GM21737 (cell line): ENCODE measurements around the gene IMPDH2.

Experiments
- ATAC-seq: cut with Tn5 transposase; IDR thresholded peaks from one replicate; pipeline ENCODE4 v1.9.1; 2021; ENCODE audit warnings: mild to moderate bottlenecking, moderate library complexity; ENCODE audit not compliant: unreplicated experiment

IMPDH2 gene

GRCh38 chr3:48984663-48985062, 44.5 kb downstream of the IMPDH2 start:
- ATAC-seq = no peak

- no peak for ATAC-seq
These were observed 46.1 kb downstream of the IMPDH2 start for GRCh38 chr3:48983096-48983495.

GRCh38 chr3:48982686-48983085, 46.5 kb downstream of the IMPDH2 start:
- ATAC-seq = no peak

- no peak for ATAC-seq
These were observed 47.2 kb downstream of the IMPDH2 start for GRCh38 chr3:48982016-48982415.

- no peak for ATAC-seq
These were observed 48.9 kb downstream of the IMPDH2 start for GRCh38 chr3:48980295-48980694.

- ATAC-seq = no peak
These were observed 49.7 kb downstream of the IMPDH2 start for GRCh38 chr3:48979451-48979850.
